Measurements from ENCODE around the gene SLC7A1. TPM values are rescaled to one million over a fixed set of nuclear protein-coding genes. Genes with fewer than 3 reads are reported as not detected.

The SLC7A1 gene
- total and polyA plus RNA-seq, 10 donors = 2.2 to 53.8 (median 20.6) TPM

DNA sequence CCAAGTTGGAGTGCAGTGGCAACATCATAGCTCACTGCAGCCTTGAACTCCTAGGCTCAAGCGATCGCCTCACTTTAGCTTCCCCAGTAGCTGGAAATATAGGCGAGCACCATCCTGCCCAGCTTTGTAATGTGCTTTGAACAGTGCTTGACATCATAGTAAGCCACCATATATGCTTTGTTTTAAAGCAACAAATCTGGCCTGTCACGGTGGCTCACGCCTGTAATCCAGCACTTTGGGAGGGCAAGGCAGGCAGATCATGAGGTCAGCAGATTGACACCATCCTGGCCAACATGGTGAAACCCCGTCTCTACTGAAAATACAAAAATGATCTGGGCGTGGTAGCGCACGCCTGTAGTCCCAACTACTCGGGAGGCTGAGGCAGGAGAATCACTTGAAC is 1.8 kb upstream of the SLC7A1 start:
- Histone ChIP-seq H3K36me3 (no peaks in the 10 kb centered on the region), H3K27ac (no peak overlapping the region), H3K4me3 (no peak overlapping the region), H3K4me1 (peaks cover 4 to 36% (median 22%) of the 10 kb centered on the region in 6 donors), H3K9me3 (no peaks in the 10 kb centered on the region), H3K27me3 (replicated peaks in 1 of 7) (peaks cover 0 to 3% (median 0%) of the 10 kb centered on the region in 7 donors)
- no peak for TF ChIP-seq POLR2A (IDR thresholded peaks at IDR 0.05)
- TF ChIP-seq POLR2AphosphoS5 (IDR thresholded peaks at IDR 0.05) = no peak
- TF ChIP-seq, protein P1, sequence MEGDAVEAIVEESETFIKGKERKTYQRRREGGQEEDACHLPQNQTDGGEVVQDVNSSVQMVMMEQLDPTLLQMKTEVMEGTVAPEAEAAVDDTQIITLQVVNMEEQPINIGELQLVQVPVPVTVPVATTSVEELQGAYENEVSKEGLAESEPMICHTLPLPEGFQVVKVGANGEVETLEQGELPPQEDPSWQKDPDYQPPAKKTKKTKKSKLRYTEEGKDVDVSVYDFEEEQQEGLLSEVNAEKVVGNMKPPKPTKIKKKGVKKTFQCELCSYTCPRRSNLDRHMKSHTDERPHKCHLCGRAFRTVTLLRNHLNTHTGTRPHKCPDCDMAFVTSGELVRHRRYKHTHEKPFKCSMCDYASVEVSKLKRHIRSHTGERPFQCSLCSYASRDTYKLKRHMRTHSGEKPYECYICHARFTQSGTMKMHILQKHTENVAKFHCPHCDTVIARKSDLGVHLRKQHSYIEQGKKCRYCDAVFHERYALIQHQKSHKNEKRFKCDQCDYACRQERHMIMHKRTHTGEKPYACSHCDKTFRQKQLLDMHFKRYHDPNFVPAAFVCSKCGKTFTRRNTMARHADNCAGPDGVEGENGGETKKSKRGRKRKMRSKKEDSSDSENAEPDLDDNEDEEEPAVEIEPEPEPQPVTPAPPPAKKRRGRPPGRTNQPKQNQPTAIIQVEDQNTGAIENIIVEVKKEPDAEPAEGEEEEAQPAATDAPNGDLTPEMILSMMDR (IDR thresholded peaks at IDR 0.05 in 8 of 11, conservative IDR thresholded peaks at IDR 0.05 in 3 of 11) = no peak
- 94 to 97% (median 96%) methylated on average over 9 to 10 of the region's 10 CpGs for WGBS, 5 donors
- no peak for DNase-seq
- intact Hi-C loops (cut with DNase I; ENCODE audit: low total_unique reads) = loop anchor here (10.0 kb wide), 1 partner anchor 248 kb away; no protein-coding TSS in a partner anchor

DNA sequence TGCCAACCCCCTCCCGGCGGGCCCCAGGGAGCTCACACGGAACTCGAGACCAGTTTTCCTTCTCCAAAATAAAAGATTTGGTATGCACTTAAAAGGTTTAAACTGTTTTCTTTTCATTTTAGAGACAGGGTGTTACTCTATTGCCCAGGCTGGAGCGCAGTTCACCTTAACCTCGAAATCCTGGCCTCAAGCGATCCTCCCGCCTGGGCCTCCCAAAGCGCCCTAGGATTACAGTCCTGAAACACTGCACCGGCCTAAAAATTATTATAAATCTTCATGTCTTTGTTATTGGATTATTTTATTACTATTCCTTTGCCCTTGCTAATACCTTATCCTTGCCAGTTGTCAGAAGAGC is 553 bp upstream of the SLC7A1 start:
- Histone ChIP-seq H3K27ac (peak overlapping the region in 6 of 8 donors; percentile 78 to 91 (median 86)), H3K27me3 (replicated peaks in 1 of 7) (peaks cover 0 to 3% (median 0%) of the 10 kb centered on the region in 7 donors), H3K4me1 (peaks cover 4 to 44% (median 22%) of the 10 kb centered on the region in 6 donors), H3K9me3 (no peaks in the 10 kb centered on the region), H3K4me3 (peak overlapping the region; percentile 4 to 99 (median 94)), H3K36me3 (no peaks in the 10 kb centered on the region)
- WGBS, 5 donors = 44 to 47% (median 46%) methylated on average over 10 of the region's 10 CpGs
- TF ChIP-seq, protein P1 (IDR thresholded peaks at IDR 0.05 in 8 of 11, conservative IDR thresholded peaks at IDR 0.05 in 3 of 11) = no peak
- intact Hi-C loops (cut with DNase I; ENCODE audit: low total_unique reads) = loop anchor here (10.0 kb wide), 1 partner anchor 249 kb away; no protein-coding TSS in a partner anchor
- DNase-seq = no peak

DNA sequence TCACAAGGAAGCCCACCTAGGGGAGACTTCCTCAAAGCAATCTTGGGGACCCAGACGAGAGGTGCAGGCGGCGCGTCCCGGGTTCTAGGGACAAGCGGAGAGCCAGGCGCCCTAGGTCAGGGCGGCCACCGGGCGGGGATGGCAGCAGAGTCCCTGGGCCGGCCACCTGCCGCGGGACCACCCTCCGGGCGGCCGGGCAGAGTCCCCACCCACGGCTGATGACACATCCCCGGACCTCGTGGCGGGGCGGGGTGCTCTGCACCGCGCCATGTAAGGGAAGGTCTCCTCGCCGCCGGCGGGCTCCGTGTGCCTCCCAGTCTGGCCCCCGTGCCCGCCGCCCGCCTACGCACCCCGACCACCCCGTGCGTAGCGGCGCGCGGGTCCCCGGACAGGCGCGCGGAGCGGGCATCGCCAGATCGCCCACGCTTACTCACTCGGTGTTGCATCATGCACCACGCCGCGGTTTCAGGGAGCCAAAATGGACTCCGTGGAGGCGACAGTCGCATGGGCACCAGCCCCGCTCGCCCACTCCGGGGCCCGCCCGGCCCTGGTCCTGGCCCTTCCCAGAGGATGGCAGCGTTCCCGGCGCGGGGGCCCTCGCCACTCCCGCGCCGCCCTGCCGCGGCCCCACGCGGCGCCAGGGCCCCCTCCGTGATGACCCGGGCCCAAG is 643 bp downstream of the SLC7A1 start:
- intact Hi-C loops (cut with DNase I; ENCODE audit: low total_unique reads) = loop anchor here (10.0 kb wide), 1 partner anchor 250 kb away; no protein-coding TSS in a partner anchor
- Histone ChIP-seq H3K36me3 (no peaks in the 10 kb centered on the region), H3K9me3 (no peaks in the 10 kb centered on the region), H3K27ac (peak overlapping the region; percentile 61 to 91 (median 82)), H3K4me1 (peaks cover 4 to 49% (median 25%) of the 10 kb centered on the region in 6 donors), H3K27me3 (replicated peaks in 1 of 7) (no peaks in the 10 kb centered on the region), H3K4me3 (peak overlapping the region; percentile 81 to 99 (median 94))
- WGBS, 5 donors = 0 to 2% (median 1%) methylated on average over 13 to 75 of the region's 75 CpGs
- DNase-seq = peak; percentile 91
- TF ChIP-seq POLR2A (IDR thresholded peaks at IDR 0.05) (no peak), POLR2AphosphoS5 (IDR thresholded peaks at IDR 0.05) (peak in 2 of 3 donors; percentile 50 to 63)

DNA sequence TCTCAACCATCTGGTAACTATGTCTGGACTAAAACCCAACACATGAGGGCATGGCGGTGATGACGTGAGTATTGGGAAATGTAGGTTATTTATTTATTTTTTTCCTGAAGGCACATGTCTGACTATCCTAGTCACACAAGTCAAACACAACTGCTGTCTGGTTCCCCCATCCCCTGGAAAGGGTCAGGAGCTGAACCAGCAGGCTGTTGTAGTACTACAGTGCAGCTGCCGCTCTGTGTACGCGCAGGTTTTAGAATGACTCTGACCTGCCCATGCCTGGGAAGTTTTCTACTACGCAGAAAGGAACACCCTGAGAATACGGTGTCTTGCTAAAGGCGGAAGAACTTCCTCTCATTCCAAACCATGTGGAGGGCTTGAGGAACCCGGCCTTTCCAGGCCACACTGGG is 1.2 kb downstream of the SLC7A1 start:
- 11 to 24% (median 20%) methylated on average over 9 of the region's 9 CpGs for WGBS, 5 donors
- peaks cover 4 to 54% (median 27%) of the 10 kb centered on the region in 6 donors for H3K4me1 ChIP-seq
- peaks cover 0 to 3% (median 0%) of the 10 kb centered on the region in 6 donors for H3K36me3 ChIP-seq
- peak overlapping the region; percentile 61 to 91 (median 82) for H3K27ac ChIP-seq
- H3K27me3 ChIP-seq (replicated peaks in 1 of 7) = no peaks in the 10 kb centered on the region
- TF ChIP-seq POLR2A (IDR thresholded peaks at IDR 0.05) (no peak), POLR2AphosphoS5 (IDR thresholded peaks at IDR 0.05) (no peak)
- TF ChIP-seq, protein P1 (IDR thresholded peaks at IDR 0.05 in 8 of 11, conservative IDR thresholded peaks at IDR 0.05 in 3 of 11) = no peak
- no peaks in the 10 kb centered on the region for H3K9me3 ChIP-seq
- H3K4me3 ChIP-seq = peak overlapping the region; percentile 81 to 99 (median 94)
- intact Hi-C loops (cut with DNase I; ENCODE audit: low total_unique reads) = loop anchor here (10.0 kb wide), 1 partner anchor 250 kb away; no protein-coding TSS in a partner anchor
- no peak for DNase-seq

Measured in spleen (tissue), 11 donors.